Measurements from ENCODE around the gene TRIM37.

Gene TRIM37

DNA sequence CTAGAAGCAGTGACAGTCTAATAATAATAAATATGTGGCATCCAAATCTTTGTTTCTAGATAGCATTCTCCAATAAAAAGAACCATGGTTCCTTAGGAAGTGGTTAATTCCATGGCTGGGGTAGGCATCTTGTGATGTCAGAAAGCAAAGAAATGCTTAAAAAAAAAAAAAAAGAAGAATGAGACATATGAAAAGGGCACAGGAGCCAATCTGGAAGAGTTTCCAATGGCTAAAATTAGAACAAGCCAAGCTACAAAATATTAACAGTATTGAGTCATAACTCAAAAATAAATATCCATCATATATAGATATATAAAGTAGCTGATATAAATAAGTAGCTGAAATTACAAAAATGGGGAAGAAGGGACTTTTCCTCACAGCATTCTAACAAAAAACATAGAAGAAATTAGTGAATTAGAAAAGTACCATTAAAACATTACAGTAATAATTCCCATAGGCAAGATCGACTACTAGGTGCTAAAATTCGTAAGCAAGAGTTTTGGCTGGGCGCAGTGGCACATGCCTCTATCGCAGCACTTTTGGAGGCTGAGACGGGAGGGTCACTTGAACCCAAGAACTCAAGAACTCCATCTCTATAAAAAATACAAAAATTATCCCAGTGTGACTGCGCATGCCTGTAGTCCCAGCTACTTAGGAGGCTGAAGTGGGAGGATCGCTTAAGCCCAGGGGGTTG lies 111.3 kb downstream of the TRIM37 start:
- CTCF ChIA-PET = no interaction called here

DNA sequence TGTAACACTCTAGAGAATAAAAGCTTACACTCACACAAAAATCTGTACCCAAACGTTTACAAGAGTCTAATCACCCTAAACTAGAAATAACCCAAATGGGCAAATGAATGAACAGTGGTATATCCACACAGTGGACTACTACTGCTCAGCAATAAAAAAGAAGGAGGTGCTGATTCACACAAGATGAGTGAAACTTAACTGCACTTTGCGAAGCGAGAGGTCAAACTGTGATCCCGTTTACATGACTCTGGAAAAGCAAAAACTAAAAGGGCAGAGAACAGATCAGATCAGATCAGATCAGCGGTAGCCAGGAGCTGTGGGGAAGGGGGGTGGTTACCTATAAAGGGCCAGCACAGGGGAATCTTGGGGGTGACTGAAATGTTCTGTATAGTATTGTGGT lies 113.4 kb downstream of the TRIM37 start:
- ChIA-PET CTCF (no interaction called here), POLR2A (ENCODE audit: low non-redundant PET) (no interaction called here)
- DNase-seq (ENCODE audit: low spot score) = no peak
- no peak overlapping the region for H3K27ac ChIP-seq
- TF ChIP-seq, protein P1, sequence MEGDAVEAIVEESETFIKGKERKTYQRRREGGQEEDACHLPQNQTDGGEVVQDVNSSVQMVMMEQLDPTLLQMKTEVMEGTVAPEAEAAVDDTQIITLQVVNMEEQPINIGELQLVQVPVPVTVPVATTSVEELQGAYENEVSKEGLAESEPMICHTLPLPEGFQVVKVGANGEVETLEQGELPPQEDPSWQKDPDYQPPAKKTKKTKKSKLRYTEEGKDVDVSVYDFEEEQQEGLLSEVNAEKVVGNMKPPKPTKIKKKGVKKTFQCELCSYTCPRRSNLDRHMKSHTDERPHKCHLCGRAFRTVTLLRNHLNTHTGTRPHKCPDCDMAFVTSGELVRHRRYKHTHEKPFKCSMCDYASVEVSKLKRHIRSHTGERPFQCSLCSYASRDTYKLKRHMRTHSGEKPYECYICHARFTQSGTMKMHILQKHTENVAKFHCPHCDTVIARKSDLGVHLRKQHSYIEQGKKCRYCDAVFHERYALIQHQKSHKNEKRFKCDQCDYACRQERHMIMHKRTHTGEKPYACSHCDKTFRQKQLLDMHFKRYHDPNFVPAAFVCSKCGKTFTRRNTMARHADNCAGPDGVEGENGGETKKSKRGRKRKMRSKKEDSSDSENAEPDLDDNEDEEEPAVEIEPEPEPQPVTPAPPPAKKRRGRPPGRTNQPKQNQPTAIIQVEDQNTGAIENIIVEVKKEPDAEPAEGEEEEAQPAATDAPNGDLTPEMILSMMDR (conservative IDR thresholded peaks at IDR 0.05; ENCODE audit: low read depth) = no peak

More for the DNA sequence above, 111.3 kb downstream of the TRIM37 start:
- POLR2A ChIA-PET (ENCODE audit: low non-redundant PET) = no interaction called here
- DNase-seq (ENCODE audit: low spot score) = no peak
- H3K27ac ChIP-seq = no peak overlapping the region
- TF ChIP-seq, protein P1 (conservative IDR thresholded peaks at IDR 0.05; ENCODE audit: low read depth) = no peak

DNA sequence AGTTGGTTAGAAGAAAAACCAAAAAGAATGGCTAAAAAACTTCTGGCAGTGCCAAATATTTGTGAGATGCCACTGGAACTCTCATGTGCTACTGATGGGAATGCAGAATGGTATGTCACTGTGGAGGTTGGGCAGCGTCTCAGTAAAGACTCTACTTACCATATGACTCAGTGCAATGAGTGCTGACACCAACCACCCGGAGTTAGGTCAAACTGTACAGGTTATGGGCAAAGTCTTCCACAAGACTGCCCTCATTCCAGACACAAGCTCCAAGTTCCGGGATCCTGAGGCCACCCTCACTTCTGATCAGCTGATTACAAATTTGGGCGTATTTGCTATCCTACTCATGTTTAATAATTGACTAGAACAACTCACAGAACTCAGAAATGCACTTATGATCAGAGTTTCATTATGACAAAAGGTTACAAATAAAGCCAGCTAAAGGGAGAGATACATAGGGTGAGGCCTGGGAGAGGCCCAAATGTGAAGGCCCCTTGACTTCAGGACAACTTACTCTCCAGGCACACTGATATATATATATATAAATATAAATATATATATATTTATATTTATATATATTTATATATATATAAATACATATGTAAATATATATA lies 114.9 kb downstream of the TRIM37 start:
- CTCF ChIA-PET = no interaction called here
- H3K27ac ChIP-seq = no peak overlapping the region
- DNase-seq (ENCODE audit: low spot score) = no peak
- TF ChIP-seq, protein P1 (conservative IDR thresholded peaks at IDR 0.05; ENCODE audit: low read depth) = no peak
- POLR2A ChIA-PET (ENCODE audit: low non-redundant PET) = no interaction called here

DNA sequence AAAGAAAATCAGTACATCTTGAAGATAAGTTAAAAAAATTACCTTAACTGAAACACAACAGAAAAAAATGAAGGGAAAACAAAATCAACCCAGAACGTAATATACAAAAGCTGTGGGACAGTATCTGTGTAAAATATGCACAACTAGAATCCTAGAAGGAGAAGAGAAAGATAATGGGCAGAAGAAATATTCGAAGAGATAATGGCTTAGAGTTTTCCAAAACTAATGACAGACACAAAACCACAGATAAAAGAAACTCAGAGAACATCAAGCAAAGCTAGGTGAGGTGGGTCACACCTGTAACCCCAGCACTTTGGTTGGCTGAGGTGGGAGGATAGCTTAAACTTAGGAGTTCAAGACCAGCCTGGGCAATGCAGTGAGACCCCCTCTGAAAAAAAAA lies 117.1 kb downstream of the TRIM37 start:
- ChIA-PET POLR2A (ENCODE audit: low non-redundant PET) (no interaction called here), CTCF (interaction anchor here (0.8 kb wide), 1 partner anchor 278 kb away, joined by 6 read pairs; no protein-coding TSS in a partner anchor)
- no peak overlapping the region for H3K27ac ChIP-seq
- no peak for DNase-seq (ENCODE audit: low spot score)
- TF ChIP-seq, protein P1 (conservative IDR thresholded peaks at IDR 0.05; ENCODE audit: low read depth) = no peak

DNA sequence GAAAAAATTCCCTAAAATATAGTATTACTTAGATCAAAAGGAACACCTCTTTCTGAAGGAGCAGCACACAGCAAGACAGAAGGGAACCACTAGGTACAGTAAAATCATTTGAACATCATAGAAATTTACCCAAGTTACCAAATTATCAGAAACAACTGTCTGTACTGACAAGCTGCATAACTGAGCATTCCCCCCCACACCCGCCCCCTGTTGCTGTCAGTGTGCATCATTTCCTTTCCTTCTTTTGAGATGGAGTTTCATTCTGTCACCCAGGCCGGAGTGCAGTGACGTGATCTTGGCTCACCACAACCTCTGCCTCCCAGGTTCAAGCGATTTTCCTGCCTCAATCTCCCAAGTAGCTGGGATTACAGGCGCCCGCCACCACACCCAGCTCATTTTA lies 120.7 kb downstream of the TRIM37 start:
- no peak overlapping the region for H3K27ac ChIP-seq
- CTCF ChIA-PET = no interaction called here
- POLR2A ChIA-PET (ENCODE audit: low non-redundant PET) = no interaction called here
- no peak for DNase-seq (ENCODE audit: low spot score)
- TF ChIP-seq, protein P1 (conservative IDR thresholded peaks at IDR 0.05; ENCODE audit: low read depth) = no peak

DNA sequence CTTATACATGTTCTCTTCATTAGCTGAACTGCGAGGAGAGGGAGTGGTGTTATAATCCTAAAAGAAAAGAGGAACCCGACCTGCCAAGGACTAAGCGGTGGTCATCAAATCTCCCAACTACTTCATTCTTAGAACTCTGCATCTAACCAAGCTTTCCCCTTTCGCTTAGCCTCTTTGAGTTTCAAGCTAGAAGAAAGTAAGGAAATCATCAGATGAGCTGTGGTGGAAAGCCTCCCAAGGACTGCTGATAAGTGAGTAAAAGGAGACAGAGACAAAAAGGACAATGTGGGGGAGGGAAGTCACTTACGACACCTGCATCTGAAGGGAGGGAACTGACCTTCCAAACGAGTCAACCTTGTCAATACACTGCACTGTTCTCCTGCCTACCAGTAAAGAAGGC lies 121.3 kb downstream of the TRIM37 start:
- ChIA-PET CTCF (no interaction called here), POLR2A (ENCODE audit: low non-redundant PET) (no interaction called here)
- no peak overlapping the region for H3K27ac ChIP-seq
- no peak for DNase-seq (ENCODE audit: low spot score)
- TF ChIP-seq, protein P1 (conservative IDR thresholded peaks at IDR 0.05; ENCODE audit: low read depth) = no peak
